ENCODE results near the gene CDK14.
"Not testable (repeated sequence)": the region's sequence is repeated elsewhere in the genome, so short reads cannot be mapped to it uniquely, and the experiment has no call there.

CDK14 gene

GRCh38 chr7:90916319-90916718 is 320.2 kb downstream of the CDK14 start:
- Histone ChIP-seq H3K4me3 (no peak overlapping the region), H3K27me3 (ENCODE audit: low read depth) (no peaks in the 10 kb centered on the region), H3K36me3 (replicated peaks) (no peaks in the 10 kb centered on the region), H3K9me3 (no peaks in the 10 kb centered on the region), H3K4me1 (no peaks in the 10 kb centered on the region)
- in situ Hi-C loops (cut with MboI; ENCODE audit: low sequenced_read_pairs): no loop called here
- no peak for DNase-seq (ENCODE audit: low spot score in 2 of 2)

GRCh38 chr7:90917539-90917938 is 321.4 kb downstream of the CDK14 start:
- Histone ChIP-seq H3K36me3 (replicated peaks) (no peaks in the 10 kb centered on the region), H3K9me3 (no peaks in the 10 kb centered on the region), H3K4me1 (no peaks in the 10 kb centered on the region), H3K4me3 (no peak overlapping the region), H3K27me3 (ENCODE audit: low read depth) (no peaks in the 10 kb centered on the region)
- in situ Hi-C loops (cut with MboI; ENCODE audit: low sequenced_read_pairs): no loop called here
- no peak for DNase-seq (ENCODE audit: low spot score in 2 of 2)

- H3K36me3 ChIP-seq (replicated peaks): no peaks in the 10 kb centered on the region
- DNase-seq (ENCODE audit: low spot score in 2 of 2): no peak
- H3K9me3 ChIP-seq: no peaks in the 10 kb centered on the region
- no peak overlapping the region for H3K4me3 ChIP-seq
- no peaks in the 10 kb centered on the region for H3K4me1 ChIP-seq
- in situ Hi-C loops (cut with MboI; ENCODE audit: low sequenced_read_pairs): no loop called here
- no peaks in the 10 kb centered on the region for H3K27me3 ChIP-seq (ENCODE audit: low read depth)
These were observed 322.2 kb downstream of the CDK14 start for GRCh38 chr7:90918303-90918702.

GRCh38 chr7:90919816-90920215 is 323.7 kb downstream of the CDK14 start:
- no peak for DNase-seq (ENCODE audit: low spot score in 2 of 2)
- in situ Hi-C loops (cut with MboI; ENCODE audit: low sequenced_read_pairs): no loop called here
- H3K27me3 ChIP-seq (ENCODE audit: low read depth): no peaks in the 10 kb centered on the region

GRCh38 chr7:90920336-90920735 is 324.2 kb downstream of the CDK14 start:
- Histone ChIP-seq H3K36me3 (replicated peaks) (no peaks in the 10 kb centered on the region), H3K4me1 (no peaks in the 10 kb centered on the region), H3K9me3 (no peaks in the 10 kb centered on the region), H3K27me3 (ENCODE audit: low read depth) (no peaks in the 10 kb centered on the region), H3K4me3 (no peak overlapping the region)
- in situ Hi-C loops (cut with MboI; ENCODE audit: low sequenced_read_pairs): no loop called here
- no peak for DNase-seq (ENCODE audit: low spot score in 2 of 2)

More at GRCh38 chr7:90919816-90920215, 323.7 kb downstream of the CDK14 start:
- no peaks in the 10 kb centered on the region for H3K9me3 ChIP-seq
- H3K4me1 ChIP-seq: no peaks in the 10 kb centered on the region
- H3K36me3 ChIP-seq (replicated peaks): no peaks in the 10 kb centered on the region
- no peak overlapping the region for H3K4me3 ChIP-seq

GRCh38 chr7:90923541-90923997 is 327.4 kb downstream of the CDK14 start:
- H3K4me1 ChIP-seq: no peaks in the 10 kb centered on the region
- H3K36me3 ChIP-seq (replicated peaks): no peaks in the 10 kb centered on the region
- H3K4me3 ChIP-seq: no peak overlapping the region
- H3K9me3 ChIP-seq: no peaks in the 10 kb centered on the region
- no peak for DNase-seq (ENCODE audit: low spot score in 2 of 2)
- no peaks in the 10 kb centered on the region for H3K27me3 ChIP-seq (ENCODE audit: low read depth)
- in situ Hi-C loops (cut with MboI; ENCODE audit: low sequenced_read_pairs): no loop called here

- H3K36me3 ChIP-seq (replicated peaks); H3K4me3 ChIP-seq; H3K4me1 ChIP-seq; in situ Hi-C loops (cut with MboI; ENCODE audit: low sequenced_read_pairs); H3K9me3 ChIP-seq; H3K27me3 ChIP-seq (ENCODE audit: low read depth): not testable (repeated sequence)
- peak in 1 of 2 experiments; percentile 54 for DNase-seq (ENCODE audit: low spot score in 2 of 2)
These were observed 332.7 kb downstream of the CDK14 start for GRCh38 chr7:90928700-90929424.

GRCh38 chr7:90931986-90932916 is 336.1 kb downstream of the CDK14 start:
- Histone ChIP-seq H3K36me3 (replicated peaks) (no peaks in the 10 kb centered on the region), H3K27me3 (ENCODE audit: low read depth) (no peaks in the 10 kb centered on the region), H3K4me1 (no peaks in the 10 kb centered on the region), H3K4me3 (no peak overlapping the region), H3K9me3 (no peaks in the 10 kb centered on the region)
- DNase-seq (ENCODE audit: low spot score in 2 of 2): no peak
- in situ Hi-C loops (cut with MboI; ENCODE audit: low sequenced_read_pairs): no loop called here

GRCh38 chr7:90933041-90933440 is 336.9 kb downstream of the CDK14 start:
- Histone ChIP-seq H3K9me3 (no peaks in the 10 kb centered on the region), H3K36me3 (replicated peaks) (no peaks in the 10 kb centered on the region), H3K4me3 (no peak overlapping the region), H3K27me3 (ENCODE audit: low read depth) (no peaks in the 10 kb centered on the region), H3K4me1 (no peaks in the 10 kb centered on the region)
- in situ Hi-C loops (cut with MboI; ENCODE audit: low sequenced_read_pairs): no loop called here
- DNase-seq (ENCODE audit: low spot score in 2 of 2): no peak

GRCh38 chr7:90933984-90934383 is 337.9 kb downstream of the CDK14 start:
- H3K36me3 ChIP-seq (replicated peaks): no peaks in the 10 kb centered on the region
- in situ Hi-C loops (cut with MboI; ENCODE audit: low sequenced_read_pairs): no loop called here
- H3K4me3 ChIP-seq: no peak overlapping the region
- H3K9me3 ChIP-seq: no peaks in the 10 kb centered on the region
- H3K27me3 ChIP-seq (ENCODE audit: low read depth): no peaks in the 10 kb centered on the region
- H3K4me1 ChIP-seq: no peaks in the 10 kb centered on the region
- DNase-seq (ENCODE audit: low spot score in 2 of 2): no peak

- Histone ChIP-seq H3K4me1 (no peaks in the 10 kb centered on the region), H3K4me3 (no peak overlapping the region), H3K9me3 (no peaks in the 10 kb centered on the region), H3K27me3 (ENCODE audit: low read depth) (no peaks in the 10 kb centered on the region), H3K36me3 (replicated peaks) (no peaks in the 10 kb centered on the region)
- no peak for DNase-seq (ENCODE audit: low spot score in 2 of 2)
- in situ Hi-C loops (cut with MboI; ENCODE audit: low sequenced_read_pairs): no loop called here
These were observed 342.2 kb downstream of the CDK14 start for GRCh38 chr7:90938371-90938770.

GRCh38 chr7:90939666-90940065 is 343.5 kb downstream of the CDK14 start:
- Histone ChIP-seq H3K36me3 (replicated peaks) (no peaks in the 10 kb centered on the region), H3K27me3 (ENCODE audit: low read depth) (no peaks in the 10 kb centered on the region), H3K9me3 (no peaks in the 10 kb centered on the region), H3K4me3 (no peak overlapping the region), H3K4me1 (no peaks in the 10 kb centered on the region)
- in situ Hi-C loops (cut with MboI; ENCODE audit: low sequenced_read_pairs): no loop called here
- DNase-seq (ENCODE audit: low spot score in 2 of 2): no peak

GRCh38 chr7:90944021-90944420 is 347.9 kb downstream of the CDK14 start:
- no peaks in the 10 kb centered on the region for H3K9me3 ChIP-seq
- no peak for DNase-seq (ENCODE audit: low spot score in 2 of 2)
- H3K4me3 ChIP-seq: no peak overlapping the region
- H3K36me3 ChIP-seq (replicated peaks): no peaks in the 10 kb centered on the region
- in situ Hi-C loops (cut with MboI; ENCODE audit: low sequenced_read_pairs): no loop called here
- H3K27me3 ChIP-seq (ENCODE audit: low read depth): no peaks in the 10 kb centered on the region
- H3K4me1 ChIP-seq: no peaks in the 10 kb centered on the region

GRCh38 chr7:90945104-90945787 is 349.1 kb downstream of the CDK14 start:
- H3K4me1 ChIP-seq: no peaks in the 10 kb centered on the region
- H3K4me3 ChIP-seq: no peak overlapping the region
- no peaks in the 10 kb centered on the region for H3K27me3 ChIP-seq (ENCODE audit: low read depth)
- H3K36me3 ChIP-seq (replicated peaks): no peaks in the 10 kb centered on the region
- no peaks in the 10 kb centered on the region for H3K9me3 ChIP-seq
- in situ Hi-C loops (cut with MboI; ENCODE audit: low sequenced_read_pairs): no loop called here
- no peak for DNase-seq (ENCODE audit: low spot score in 2 of 2)

All from HAP-1 (cell line).